Fibroblast of pulmonary artery (primary cell): ENCODE data around the gene AIMP2.
A peak's percentile ranks its signal among the peaks of the same experiment; 100 is the strongest.

ENCODE experiments used
- DNase-seq: peaks from one replicate; pipeline ENCODE4 v3.0.0-alpha.2; 2010; ENCODE audit warnings: low read depth
- H3K4me3 ChIP-seq: replicated peaks from 2 replicates; pipeline ENCODE4 v1.5.1; 2011; ENCODE audit warnings: low read depth, mild to moderate bottlenecking, control low read depth, low read length, moderate library complexity
- TF ChIP-seq, protein P1 (sequence below): IDR thresholded peaks from 2 replicates; pipeline ENCODE4 v1.5.1; 2011; ENCODE audit warnings: mild to moderate bottlenecking, control low read depth, low read length, inconsistent platforms; ENCODE audit errors: missing control alignments

AIMP2 gene

GRCh38 chr7:6011541-6011940 lies 2.5 kb downstream of the AIMP2 start:
- TF ChIP-seq, protein P1, sequence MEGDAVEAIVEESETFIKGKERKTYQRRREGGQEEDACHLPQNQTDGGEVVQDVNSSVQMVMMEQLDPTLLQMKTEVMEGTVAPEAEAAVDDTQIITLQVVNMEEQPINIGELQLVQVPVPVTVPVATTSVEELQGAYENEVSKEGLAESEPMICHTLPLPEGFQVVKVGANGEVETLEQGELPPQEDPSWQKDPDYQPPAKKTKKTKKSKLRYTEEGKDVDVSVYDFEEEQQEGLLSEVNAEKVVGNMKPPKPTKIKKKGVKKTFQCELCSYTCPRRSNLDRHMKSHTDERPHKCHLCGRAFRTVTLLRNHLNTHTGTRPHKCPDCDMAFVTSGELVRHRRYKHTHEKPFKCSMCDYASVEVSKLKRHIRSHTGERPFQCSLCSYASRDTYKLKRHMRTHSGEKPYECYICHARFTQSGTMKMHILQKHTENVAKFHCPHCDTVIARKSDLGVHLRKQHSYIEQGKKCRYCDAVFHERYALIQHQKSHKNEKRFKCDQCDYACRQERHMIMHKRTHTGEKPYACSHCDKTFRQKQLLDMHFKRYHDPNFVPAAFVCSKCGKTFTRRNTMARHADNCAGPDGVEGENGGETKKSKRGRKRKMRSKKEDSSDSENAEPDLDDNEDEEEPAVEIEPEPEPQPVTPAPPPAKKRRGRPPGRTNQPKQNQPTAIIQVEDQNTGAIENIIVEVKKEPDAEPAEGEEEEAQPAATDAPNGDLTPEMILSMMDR = no peak
- H3K4me3 ChIP-seq = no peak overlapping the region
- no peak for DNase-seq

GRCh38 chr7:6012355-6013104 lies 3.5 kb downstream of the AIMP2 start:
- DNase-seq = no peak
- no peak overlapping the region for H3K4me3 ChIP-seq
- TF ChIP-seq, protein P1 = no peak

GRCh38 chr7:6015917-6016652 lies 7.0 kb downstream of the AIMP2 start:
- peak; percentile 89 for DNase-seq
- TF ChIP-seq, protein P1 = no peak
- no peak overlapping the region for H3K4me3 ChIP-seq

GRCh38 chr7:6016653-6016966 lies 7.5 kb downstream of the AIMP2 start:
- no peak overlapping the region for H3K4me3 ChIP-seq
- no peak for DNase-seq
- TF ChIP-seq, protein P1 = no peak

DNA sequence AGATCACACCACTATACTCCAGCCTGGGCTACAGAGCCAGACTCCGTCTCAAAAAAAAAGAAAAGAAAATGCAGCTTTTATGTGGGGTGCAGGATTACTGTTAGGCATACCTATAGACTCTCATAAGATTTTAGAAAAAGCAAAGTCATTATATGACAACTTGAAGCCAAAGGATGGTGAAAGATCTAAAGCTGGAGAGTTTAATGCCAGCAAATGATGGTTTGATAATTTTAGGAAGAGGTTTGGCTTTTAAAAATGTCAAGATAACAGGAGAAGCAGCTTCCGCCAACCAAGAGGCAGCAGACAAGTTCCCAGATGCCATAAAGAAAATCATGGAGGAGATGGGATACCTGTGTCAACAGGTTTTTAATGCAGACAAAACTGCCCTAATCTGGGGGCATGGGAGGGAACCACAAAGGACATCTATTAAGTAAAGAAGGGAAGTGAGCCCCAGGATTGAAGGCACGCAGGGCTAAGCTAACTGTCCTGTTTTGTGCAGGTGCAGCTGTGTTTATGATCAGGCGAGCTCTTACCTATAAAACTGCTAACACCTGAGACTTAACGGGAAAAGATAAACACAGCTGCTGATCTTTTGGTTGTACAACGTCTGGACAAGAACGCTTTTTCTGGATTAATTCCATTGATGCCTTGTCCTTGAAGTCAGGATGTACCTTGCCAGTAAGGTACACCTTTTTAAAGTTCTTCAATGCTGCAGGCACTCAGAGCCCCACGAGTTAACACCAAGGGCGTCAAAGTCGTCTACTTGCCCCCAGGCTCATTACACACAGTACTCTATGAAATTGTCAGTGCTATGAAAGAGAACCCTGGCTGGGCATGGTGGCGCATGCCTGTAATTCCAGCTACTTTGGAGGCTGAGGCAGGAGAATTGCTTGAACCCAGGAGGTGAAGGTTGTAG lies 11.6 kb downstream of the AIMP2 start:
- TF ChIP-seq, protein P1 = no peak
- DNase-seq = no peak
- no peak overlapping the region for H3K4me3 ChIP-seq

DNA sequence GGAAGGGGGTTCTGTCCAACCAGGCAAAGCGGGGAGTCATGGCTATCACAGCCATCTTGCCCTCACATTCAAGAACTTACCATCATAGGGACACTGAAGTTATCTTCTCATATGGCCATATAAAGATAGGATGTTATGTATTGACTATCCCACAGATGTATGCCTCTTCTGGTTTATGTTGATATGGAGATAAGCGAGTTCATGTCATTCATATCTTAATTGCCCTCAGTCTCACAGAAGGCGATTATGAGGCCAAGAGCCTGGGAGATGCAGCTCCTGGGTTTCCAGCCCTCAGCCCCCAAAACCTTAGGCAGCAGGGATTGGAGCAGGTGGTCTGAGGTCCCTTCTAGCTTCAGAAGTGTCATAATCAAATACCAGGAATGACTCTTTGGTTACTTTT lies 13.6 kb downstream of the AIMP2 start:
- DNase-seq = no peak
- TF ChIP-seq, protein P1 = no peak
- H3K4me3 ChIP-seq = no peak overlapping the region
